Ascending aorta (tissue), 2 donors: ENCODE data around the gene MDM2. TPM values are rescaled to one million over a fixed set of nuclear protein-coding genes. Genes with fewer than 3 reads are reported as not detected.
"Not testable (repeated sequence)": the region's sequence is repeated elsewhere in the genome, so short reads cannot be mapped to it uniquely, and the experiment has no call there.

Experiments
- DNase-seq, 2 donors: peaks; one replicate each; pipeline ENCODE4 v3.0.0-alpha.2; 2019; ENCODE audit warnings: low spot score in 2 of 2
- H3K27ac ChIP-seq, 2 donors: fragments of 200-600 bp; sonication (generic); one replicate each; pipeline ENCODE4 v1.5.1; 2016 to 2017; ENCODE audit warnings: mild to moderate bottlenecking in 1 of 2
- H3K27me3 ChIP-seq: fragments of 200-600 bp; sonication (generic); one replicate; pipeline ENCODE4 v1.5.1; 2017
- H3K36me3 ChIP-seq, 2 donors: fragments of 200-600 bp; sonication (generic); one replicate each; pipeline ENCODE4 v1.5.1; 2016
- H3K4me1 ChIP-seq, 2 donors: fragments of 200-600 bp; sonication (generic); one replicate each; pipeline ENCODE4 v1.5.1; 2016 to 2017; ENCODE audit warnings: mild to moderate bottlenecking in 1 of 2
- H3K4me3 ChIP-seq, 2 donors: fragments of 200-600 bp; sonication (generic); one replicate each; pipeline ENCODE4 v1.5.1; 2016 to 2017; ENCODE audit warnings: mild to moderate bottlenecking in 1 of 2
- H3K9me3 ChIP-seq, 2 donors: fragments of 200-600 bp; sonication (generic); one replicate each; pipeline ENCODE4 v1.5.1; 2016
- intact Hi-C: fragments of 100-400 bp; cut with DNase I; formaldehyde crosslinking; loops from one replicate; pipeline ENCODE4 v1.15.1; 2023
- total RNA-seq: library from RNA; depleted of rRNA; stranded (reverse); fragments of >200 nt; gene quantifications from one replicate; pipeline ENCODE4 v1.1.0, GENCODE V29; 2016
- TF ChIP-seq, protein P1 (sequence below), 3 experiments: fragments of 200-600 bp in 2 of 3; fragments of 450-650 bp in 1 of 3; sonication (generic) in 2 of 3; IDR thresholded peaks; one replicate each; pipeline ENCODE4 v1.5.1; 2016 to 2019; ENCODE audit warnings: antibody characterized with exemption in 3 of 3, mild to moderate bottlenecking in 1 of 3, moderate library complexity in 1 of 3

MDM2 gene
- total RNA-seq, 1 donor from 2014 or later = 24.2 TPM

DNA sequence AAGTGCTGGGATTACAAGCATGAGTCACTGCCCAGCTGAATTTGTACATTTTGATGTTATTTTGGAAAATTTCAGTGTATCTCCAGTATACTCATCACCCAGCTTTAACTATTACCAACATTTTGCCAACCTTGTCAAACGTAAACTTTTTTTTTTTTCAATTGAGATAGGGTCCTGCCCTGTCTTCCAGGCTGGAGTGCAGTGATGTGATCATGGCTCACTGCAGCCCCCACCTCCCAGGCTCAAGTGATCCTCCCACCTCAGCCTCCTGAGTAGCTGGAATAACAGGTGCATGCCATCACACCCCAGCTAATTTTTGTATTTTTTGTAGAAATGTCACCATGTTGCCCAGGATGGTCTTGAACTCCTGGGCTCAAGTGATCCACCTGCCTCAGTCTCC is 29.2 kb downstream of the MDM2 start:
- H3K4me3 ChIP-seq = no peak overlapping the region
- no peaks in the 10 kb centered on the region for H3K27me3 ChIP-seq
- no peak overlapping the region for H3K27ac ChIP-seq
- H3K36me3 ChIP-seq = peaks cover 87 to 92% of the 10 kb centered on the region in 2 donors
- no peaks in the 10 kb centered on the region for H3K4me1 ChIP-seq
- no peak for DNase-seq
- TF ChIP-seq, protein P1, sequence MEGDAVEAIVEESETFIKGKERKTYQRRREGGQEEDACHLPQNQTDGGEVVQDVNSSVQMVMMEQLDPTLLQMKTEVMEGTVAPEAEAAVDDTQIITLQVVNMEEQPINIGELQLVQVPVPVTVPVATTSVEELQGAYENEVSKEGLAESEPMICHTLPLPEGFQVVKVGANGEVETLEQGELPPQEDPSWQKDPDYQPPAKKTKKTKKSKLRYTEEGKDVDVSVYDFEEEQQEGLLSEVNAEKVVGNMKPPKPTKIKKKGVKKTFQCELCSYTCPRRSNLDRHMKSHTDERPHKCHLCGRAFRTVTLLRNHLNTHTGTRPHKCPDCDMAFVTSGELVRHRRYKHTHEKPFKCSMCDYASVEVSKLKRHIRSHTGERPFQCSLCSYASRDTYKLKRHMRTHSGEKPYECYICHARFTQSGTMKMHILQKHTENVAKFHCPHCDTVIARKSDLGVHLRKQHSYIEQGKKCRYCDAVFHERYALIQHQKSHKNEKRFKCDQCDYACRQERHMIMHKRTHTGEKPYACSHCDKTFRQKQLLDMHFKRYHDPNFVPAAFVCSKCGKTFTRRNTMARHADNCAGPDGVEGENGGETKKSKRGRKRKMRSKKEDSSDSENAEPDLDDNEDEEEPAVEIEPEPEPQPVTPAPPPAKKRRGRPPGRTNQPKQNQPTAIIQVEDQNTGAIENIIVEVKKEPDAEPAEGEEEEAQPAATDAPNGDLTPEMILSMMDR (IDR thresholded peaks at IDR 0.05) = no peak
- intact Hi-C loops = loop anchor here (10.0 kb wide), 1 partner anchor 438 kb away; no protein-coding TSS in a partner anchor
- H3K9me3 ChIP-seq = no peaks in the 10 kb centered on the region

DNA sequence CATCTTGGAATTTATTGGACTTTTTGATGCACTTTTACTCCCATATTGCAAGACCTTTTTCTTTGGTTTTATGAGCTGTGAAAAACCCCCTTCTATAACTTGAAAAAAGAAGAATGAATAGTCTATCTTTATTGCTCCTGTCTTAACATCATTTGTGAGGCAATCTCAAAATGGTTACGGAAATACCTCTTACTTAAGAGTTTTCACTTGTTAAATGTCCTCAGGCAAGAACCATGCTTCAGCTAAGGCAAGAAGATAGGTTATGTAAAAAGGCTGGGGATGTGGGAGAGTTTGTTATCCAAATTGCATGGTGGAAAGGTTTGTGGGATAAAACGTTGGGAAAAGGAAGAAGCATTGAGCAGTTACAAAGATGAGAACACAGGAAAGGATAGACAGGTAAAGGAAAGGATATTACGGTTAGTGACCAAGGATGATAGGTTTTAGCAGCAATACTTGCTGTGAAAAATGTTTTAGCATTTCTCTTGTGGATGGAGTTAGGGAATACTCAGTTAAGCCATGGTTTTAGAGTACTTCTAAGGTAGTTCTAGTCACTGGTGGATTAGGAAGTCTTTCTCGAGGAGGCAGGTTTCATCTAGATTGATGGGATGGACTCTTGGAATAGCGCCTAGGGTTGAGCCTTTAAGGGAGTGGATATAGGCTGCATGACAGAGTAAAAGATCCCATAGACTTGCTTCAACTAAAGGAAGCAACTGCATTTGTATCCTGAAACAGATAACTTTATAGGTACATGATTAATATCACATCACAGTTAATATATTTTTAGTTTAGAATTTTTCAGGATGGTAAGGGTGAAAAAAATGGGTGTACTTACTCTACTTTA is 30.3 kb downstream of the MDM2 start:
- intact Hi-C loops = loop anchor here (10.0 kb wide), 1 partner anchor 437 kb away; no protein-coding TSS in a partner anchor
- DNase-seq = no peak
- TF ChIP-seq, protein P1 (IDR thresholded peaks at IDR 0.05) = no peak
- no peaks in the 10 kb centered on the region for H3K9me3 ChIP-seq
- no peak overlapping the region for H3K4me3 ChIP-seq
- H3K27ac ChIP-seq = no peak overlapping the region
- no peaks in the 10 kb centered on the region for H3K27me3 ChIP-seq
- H3K36me3 ChIP-seq = peaks cover 81 to 95% of the 10 kb centered on the region in 2 donors
- H3K4me1 ChIP-seq = no peaks in the 10 kb centered on the region

DNA sequence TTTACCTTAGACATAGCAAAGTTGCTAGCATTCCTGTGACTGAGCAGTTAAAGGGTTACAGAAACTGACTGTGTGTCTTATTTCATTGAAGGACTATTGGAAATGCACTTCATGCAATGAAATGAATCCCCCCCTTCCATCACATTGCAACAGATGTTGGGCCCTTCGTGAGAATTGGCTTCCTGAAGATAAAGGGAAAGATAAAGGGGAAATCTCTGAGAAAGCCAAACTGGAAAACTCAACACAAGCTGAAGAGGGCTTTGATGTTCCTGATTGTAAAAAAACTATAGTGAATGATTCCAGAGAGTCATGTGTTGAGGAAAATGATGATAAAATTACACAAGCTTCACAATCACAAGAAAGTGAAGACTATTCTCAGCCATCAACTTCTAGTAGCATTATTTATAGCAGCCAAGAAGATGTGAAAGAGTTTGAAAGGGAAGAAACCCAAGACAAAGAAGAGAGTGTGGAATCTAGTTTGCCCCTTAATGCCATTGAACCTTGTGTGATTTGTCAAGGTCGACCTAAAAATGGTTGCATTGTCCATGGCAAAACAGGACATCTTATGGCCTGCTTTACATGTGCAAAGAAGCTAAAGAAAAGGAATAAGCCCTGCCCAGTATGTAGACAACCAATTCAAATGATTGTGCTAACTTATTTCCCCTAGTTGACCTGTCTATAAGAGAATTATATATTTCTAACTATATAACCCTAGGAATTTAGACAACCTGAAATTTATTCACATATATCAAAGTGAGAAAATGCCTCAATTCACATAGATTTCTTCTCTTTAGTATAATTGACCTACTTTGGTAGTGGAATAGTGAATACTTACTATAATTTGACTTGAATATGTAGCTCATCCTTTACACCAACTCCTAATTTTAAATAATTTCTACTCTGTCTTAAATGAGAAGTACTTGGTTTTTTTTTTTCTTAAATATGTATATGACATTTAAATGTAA is 31.5 kb downstream of the MDM2 start:
- intact Hi-C loops = loop anchor here (10.0 kb wide), 1 partner anchor 435 kb away; no protein-coding TSS in a partner anchor
- H3K27ac ChIP-seq = no peak overlapping the region
- no peaks in the 10 kb centered on the region for H3K27me3 ChIP-seq
- no peak overlapping the region for H3K4me3 ChIP-seq
- H3K9me3 ChIP-seq = no peaks in the 10 kb centered on the region
- no peak for DNase-seq
- TF ChIP-seq, protein P1 (IDR thresholded peaks at IDR 0.05) = no peak
- H3K36me3 ChIP-seq = peaks cover 69 to 92% of the 10 kb centered on the region in 2 donors
- no peaks in the 10 kb centered on the region for H3K4me1 ChIP-seq

GRCh38 chr12:68841175-68841574 is 33.2 kb downstream of the MDM2 start:
- peaks cover 55 to 82% of the 10 kb centered on the region in 2 donors for H3K36me3 ChIP-seq
- H3K4me1 ChIP-seq, intact Hi-C loops, H3K27me3 ChIP-seq, DNase-seq, H3K27ac ChIP-seq, H3K4me3 ChIP-seq, H3K9me3 ChIP-seq: not testable (repeated sequence)

GRCh38 chr12:68841717-68842116 is 33.7 kb downstream of the MDM2 start:
- H3K27ac ChIP-seq = no peak overlapping the region
- no peaks in the 10 kb centered on the region for H3K4me1 ChIP-seq
- DNase-seq = no peak
- H3K9me3 ChIP-seq = no peaks in the 10 kb centered on the region
- H3K36me3 ChIP-seq = peaks cover 49 to 77% of the 10 kb centered on the region in 2 donors
- no peak overlapping the region for H3K4me3 ChIP-seq
- TF ChIP-seq, protein P1 (IDR thresholded peaks at IDR 0.05) = no peak
- H3K27me3 ChIP-seq = no peaks in the 10 kb centered on the region
- intact Hi-C loops = no loop called here
